Gastrocnemius medialis (tissue), 4 donors: ENCODE data around the gene RAD21L1. TPM values are rescaled to one million over a fixed set of nuclear protein-coding genes. Genes with fewer than 3 reads are reported as not detected.

ENCODE experiments used
- ATAC-seq, 2 donors: fragments of 150-250 bp; one replicate each; pipeline ENCODE4 v1.9.1; 2016
- DNase-seq, 2 donors: peaks; one replicate each; pipeline ENCODE4 v3.0.0-alpha.2; 2019
- H3K27ac ChIP-seq, 4 donors: fragments of 200-600 bp; sonication (generic); 1 replicate in 1 of 4; 2 replicates in 3 of 4; pipeline ENCODE4 v1.5.1; 2016 to 2018; ENCODE audit warnings: mild to moderate bottlenecking in 2 of 4, moderate library complexity in 1 of 4
- H3K27me3 ChIP-seq, 3 donors: fragments of 200-600 bp; sonication (generic) in 2 of 3; 1 replicate in 1 of 3; 2 replicates in 2 of 3; pipeline versions ENCODE4 v1.5.1 to v1.6.0; 2016 to 2019; ENCODE audit warnings: mild to moderate bottlenecking in 1 of 3, moderate library complexity in 1 of 3
- H3K36me3 ChIP-seq, 2 donors: fragments of 200-600 bp; sonication (generic) in 1 of 2; one replicate each; pipeline ENCODE4 v1.5.1; 2017 to 2018
- H3K4me1 ChIP-seq, 2 donors: fragments of 200-600 bp; sonication (generic) in 1 of 2; one replicate each; pipeline ENCODE4 v1.5.1; 2016 to 2017; ENCODE audit warnings: mild to moderate bottlenecking in 2 of 2
- H3K4me3 ChIP-seq, 4 donors: fragments of 200-600 bp; sonication (generic) in 3 of 4; 1 replicate in 1 of 4; 2 replicates in 3 of 4; pipeline ENCODE4 v1.5.1; 2016 to 2019; ENCODE audit warnings: mild to moderate bottlenecking in 2 of 4
- H3K9me3 ChIP-seq, 3 donors: fragments of 200-600 bp; sonication (generic) in 2 of 3; 1 replicate in 1 of 3; 2 replicates in 2 of 3; pipeline ENCODE4 v1.5.1; 2016 to 2019
- POLR2A ChIP-seq, 2 donors: fragments of 450-650 bp; IDR thresholded peaks; one replicate each; pipeline ENCODE4 v1.6.1; 2017; ENCODE audit warnings: antibody characterized with exemption in 2 of 2, mild to moderate bottlenecking in 2 of 2, moderate library complexity in 2 of 2
- in situ Hi-C, 4 donors: fragments of 200-750 bp; cut with MboI; loops; one replicate each; pipeline versions ENCODE4 v1.15.0 to v1.8.0; 2017; ENCODE audit warnings: low sequenced_read_pairs in 4 of 4
- intact Hi-C: fragments of 100-400 bp; cut with DNase I; formaldehyde crosslinking; loops from one replicate; pipeline ENCODE4 v1.15.1; 2023; ENCODE audit warnings: low total_unique reads
- total RNA-seq, 4 donors: library from RNA; depleted of rRNA; stranded (reverse); fragments of >200 nt; gene quantifications; one replicate each; pipeline versions ENCODE4 v1.1.0 to v1.2.3, GENCODE V29; 2016
- TF ChIP-seq, protein P1 (sequence below), 5 experiments: fragments of 450-650 bp in 3 of 5; fragments of 200-600 bp in 2 of 5; sonication (generic) in 2 of 5; IDR thresholded peaks in 4 of 5; conservative IDR thresholded peaks in 1 of 5; 1 replicate in 4 of 5; 2 replicates in 1 of 5; pipeline ENCODE4 v1.5.1; 2016 to 2019; ENCODE audit warnings: antibody characterized with exemption in 5 of 5, mild to moderate bottlenecking in 3 of 5, moderate library complexity in 3 of 5

Gene RAD21L1
- total RNA-seq, 4 donors from 2014 or later = 0.18 TPM; not detected in 3

DNA sequence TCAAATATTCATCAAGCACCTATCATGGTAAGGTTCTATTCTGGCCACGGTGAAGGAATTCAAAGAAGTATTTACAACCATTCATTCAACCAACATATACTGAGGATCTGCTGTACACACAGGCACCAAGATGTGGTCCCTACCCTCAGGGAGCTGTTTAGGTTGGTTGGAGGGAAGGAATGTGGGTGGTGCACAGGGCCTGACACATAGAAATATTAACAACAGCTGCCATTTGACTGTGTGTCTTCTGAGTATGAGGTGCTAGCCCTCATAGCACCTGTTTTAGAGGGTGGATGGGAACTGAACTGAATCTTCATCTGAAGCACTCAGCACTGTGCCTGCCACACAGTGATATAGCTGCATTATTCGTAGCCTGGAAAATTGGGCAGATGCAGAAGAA is 47.5 kb downstream of the RAD21L1 start:
- Histone ChIP-seq H3K27me3 (no peaks in the 10 kb centered on the region), H3K9me3 (no peaks in the 10 kb centered on the region), H3K27ac (no peak overlapping the region), H3K36me3 (no peaks in the 10 kb centered on the region), H3K4me3 (no peak overlapping the region), H3K4me1 (no peaks in the 10 kb centered on the region)
- intact Hi-C loops (no loop called here), in situ Hi-C loops (no loop called here)
- TF ChIP-seq, protein P1, sequence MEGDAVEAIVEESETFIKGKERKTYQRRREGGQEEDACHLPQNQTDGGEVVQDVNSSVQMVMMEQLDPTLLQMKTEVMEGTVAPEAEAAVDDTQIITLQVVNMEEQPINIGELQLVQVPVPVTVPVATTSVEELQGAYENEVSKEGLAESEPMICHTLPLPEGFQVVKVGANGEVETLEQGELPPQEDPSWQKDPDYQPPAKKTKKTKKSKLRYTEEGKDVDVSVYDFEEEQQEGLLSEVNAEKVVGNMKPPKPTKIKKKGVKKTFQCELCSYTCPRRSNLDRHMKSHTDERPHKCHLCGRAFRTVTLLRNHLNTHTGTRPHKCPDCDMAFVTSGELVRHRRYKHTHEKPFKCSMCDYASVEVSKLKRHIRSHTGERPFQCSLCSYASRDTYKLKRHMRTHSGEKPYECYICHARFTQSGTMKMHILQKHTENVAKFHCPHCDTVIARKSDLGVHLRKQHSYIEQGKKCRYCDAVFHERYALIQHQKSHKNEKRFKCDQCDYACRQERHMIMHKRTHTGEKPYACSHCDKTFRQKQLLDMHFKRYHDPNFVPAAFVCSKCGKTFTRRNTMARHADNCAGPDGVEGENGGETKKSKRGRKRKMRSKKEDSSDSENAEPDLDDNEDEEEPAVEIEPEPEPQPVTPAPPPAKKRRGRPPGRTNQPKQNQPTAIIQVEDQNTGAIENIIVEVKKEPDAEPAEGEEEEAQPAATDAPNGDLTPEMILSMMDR (IDR thresholded peaks at IDR 0.05 in 4 of 5, conservative IDR thresholded peaks at IDR 0.05 in 1 of 5) = no peak
- no peak for TF ChIP-seq POLR2A (IDR thresholded peaks at IDR 0.05)
- DNase-seq (no peak), ATAC-seq (no peak)

DNA sequence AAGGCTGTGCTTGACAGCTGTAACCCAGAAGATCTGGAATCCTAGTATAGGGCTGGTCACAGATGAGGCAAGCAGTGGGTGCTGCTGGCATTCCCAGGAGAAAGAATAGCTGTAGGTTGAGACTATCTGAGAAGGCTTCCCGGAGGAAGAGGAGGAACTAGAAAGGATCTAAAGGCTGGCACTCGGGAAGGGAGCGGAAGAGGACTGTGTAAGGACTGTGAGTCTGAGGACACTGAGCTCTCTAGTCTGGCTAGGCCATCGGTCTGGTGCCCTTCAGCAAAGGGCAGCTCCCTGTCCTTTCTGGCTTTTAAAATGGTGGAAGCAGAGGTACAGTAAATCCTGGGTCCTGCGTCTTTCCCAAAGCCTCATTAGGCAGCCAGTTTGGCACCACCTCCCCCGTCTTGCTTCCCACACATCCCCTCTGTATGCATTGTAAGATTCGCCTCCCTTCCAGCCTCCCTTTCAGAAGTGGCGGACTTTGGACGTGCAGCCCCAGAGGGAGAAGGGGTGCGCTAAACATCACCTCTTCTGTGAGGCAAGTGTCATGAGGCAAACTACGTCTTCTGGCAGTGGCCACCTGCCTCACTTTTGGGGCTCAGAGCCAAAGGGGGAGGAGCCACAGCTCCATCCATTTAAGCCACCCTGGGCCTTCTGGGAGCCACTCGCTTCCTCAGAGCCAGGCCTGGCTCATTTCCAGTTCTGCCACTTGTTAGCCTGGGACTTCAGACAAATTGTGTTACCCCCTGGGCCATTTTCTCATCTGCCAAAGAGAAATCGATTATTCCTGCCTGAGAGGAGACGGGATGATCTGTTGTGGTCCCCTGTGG is 48.9 kb downstream of the RAD21L1 start:
- H3K9me3 ChIP-seq = no peaks in the 10 kb centered on the region
- in situ Hi-C loops = no loop called here
- H3K27ac ChIP-seq = no peak overlapping the region
- TF ChIP-seq, protein P1 (IDR thresholded peaks at IDR 0.05 in 4 of 5, conservative IDR thresholded peaks at IDR 0.05 in 1 of 5) = no peak
- no peak for TF ChIP-seq POLR2A (IDR thresholded peaks at IDR 0.05)
- no peaks in the 10 kb centered on the region for H3K36me3 ChIP-seq
- ATAC-seq (no peak), DNase-seq (no peak)
- intact Hi-C loops = no loop called here
- H3K4me3 ChIP-seq = no peak overlapping the region
- H3K4me1 ChIP-seq = no peaks in the 10 kb centered on the region
- H3K27me3 ChIP-seq = no peaks in the 10 kb centered on the region

DNA sequence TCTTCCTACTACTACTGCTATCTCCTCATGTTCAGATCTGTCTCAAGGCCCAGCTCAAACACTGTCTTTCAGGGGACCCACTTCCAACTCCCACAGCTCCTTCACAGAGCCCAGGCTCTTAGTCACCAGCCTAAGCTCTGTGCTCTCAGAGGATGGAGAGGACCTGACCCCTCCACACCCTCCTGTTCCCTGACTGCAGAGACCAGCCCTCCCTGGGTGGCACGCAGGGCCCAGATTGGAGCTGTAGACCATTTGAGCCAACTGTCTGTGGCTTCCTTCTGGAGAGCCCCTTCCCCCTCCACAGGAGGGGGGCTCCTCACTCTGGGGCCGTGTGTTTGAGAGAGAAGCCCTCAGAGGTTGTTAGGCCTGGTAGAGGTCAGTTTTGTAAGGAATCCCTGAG is 50.1 kb downstream of the RAD21L1 start:
- ATAC-seq = no peak
- in situ Hi-C loops = no loop called here

DNA sequence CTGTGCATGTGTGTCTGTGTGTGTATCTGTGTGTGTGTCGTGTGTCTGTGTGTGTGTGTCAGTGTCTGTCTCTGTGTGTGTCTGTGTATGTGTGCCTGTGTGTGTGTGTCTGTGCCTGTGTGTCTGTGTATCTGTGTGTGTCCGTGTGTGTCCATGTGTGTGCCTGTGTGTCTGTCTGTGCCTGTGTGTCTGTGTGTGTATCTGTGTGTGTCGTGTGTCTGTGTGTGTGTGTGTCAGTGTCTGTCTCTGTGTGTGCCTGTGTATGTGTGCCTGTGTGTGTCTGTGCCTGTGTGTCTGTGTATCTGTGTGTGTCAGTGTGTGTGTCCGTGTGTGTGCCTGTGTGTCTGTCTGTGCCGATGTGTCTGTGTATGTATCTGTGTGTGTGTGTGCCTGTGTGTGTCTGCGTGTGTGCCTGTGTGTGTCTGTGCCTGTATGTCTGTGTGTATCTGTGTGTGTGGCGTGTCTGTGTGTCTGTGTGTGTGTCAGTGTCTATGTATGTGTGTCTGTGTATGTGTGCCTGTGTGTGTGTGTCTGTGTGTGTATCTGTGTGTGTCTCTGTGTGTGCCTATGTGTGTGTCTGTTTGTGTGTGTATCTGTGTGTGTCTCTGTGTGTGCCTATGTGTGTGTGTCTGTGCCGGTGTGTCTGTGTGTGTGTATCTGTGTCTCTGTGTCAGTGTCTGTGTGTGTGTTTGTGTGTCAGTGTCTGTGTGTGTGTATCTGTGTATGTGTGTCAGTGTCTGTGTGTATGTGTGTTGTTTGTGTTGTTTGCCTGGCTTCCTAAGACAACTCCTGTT is 51.9 kb downstream of the RAD21L1 start:
- DNase-seq (no peak), ATAC-seq (no peak)
- Histone ChIP-seq H3K4me1 (peaks cover 14 to 19% of the 10 kb centered on the region in 2 donors), H3K36me3 (no peaks in the 10 kb centered on the region), H3K27me3 (no peaks in the 10 kb centered on the region), H3K4me3 (no peak overlapping the region), H3K27ac (no peak overlapping the region), H3K9me3 (no peaks in the 10 kb centered on the region)
- intact Hi-C loops = no loop called here
- TF ChIP-seq POLR2A (IDR thresholded peaks at IDR 0.05) = no peak
- TF ChIP-seq, protein P1 (IDR thresholded peaks at IDR 0.05 in 4 of 5, conservative IDR thresholded peaks at IDR 0.05 in 1 of 5) = no peak
- in situ Hi-C loops = no loop called here

More for the DNA sequence above, 50.1 kb downstream of the RAD21L1 start:
- Histone ChIP-seq H3K27me3 (no peaks in the 10 kb centered on the region), H3K4me3 (no peak overlapping the region), H3K9me3 (no peaks in the 10 kb centered on the region), H3K36me3 (no peaks in the 10 kb centered on the region), H3K4me1 (peaks cover 5 to 8% of the 10 kb centered on the region in 2 donors), H3K27ac (no peak overlapping the region)
- TF ChIP-seq POLR2A (IDR thresholded peaks at IDR 0.05) = no peak
- TF ChIP-seq, protein P1 (IDR thresholded peaks at IDR 0.05 in 4 of 5, conservative IDR thresholded peaks at IDR 0.05 in 1 of 5) = no peak
- intact Hi-C loops = no loop called here
- no peak for DNase-seq
